HG03025 (cell line): ENCODE data around the gene NRP1.

ENCODE experiments used
- ATAC-seq: cut with Tn5 transposase; IDR thresholded peaks from one replicate; pipeline ENCODE4 v1.9.1; 2021; ENCODE audit warnings: mild to moderate bottlenecking, moderate library complexity; ENCODE audit not compliant: unreplicated experiment, low FRiP score

NRP1 gene

DNA sequence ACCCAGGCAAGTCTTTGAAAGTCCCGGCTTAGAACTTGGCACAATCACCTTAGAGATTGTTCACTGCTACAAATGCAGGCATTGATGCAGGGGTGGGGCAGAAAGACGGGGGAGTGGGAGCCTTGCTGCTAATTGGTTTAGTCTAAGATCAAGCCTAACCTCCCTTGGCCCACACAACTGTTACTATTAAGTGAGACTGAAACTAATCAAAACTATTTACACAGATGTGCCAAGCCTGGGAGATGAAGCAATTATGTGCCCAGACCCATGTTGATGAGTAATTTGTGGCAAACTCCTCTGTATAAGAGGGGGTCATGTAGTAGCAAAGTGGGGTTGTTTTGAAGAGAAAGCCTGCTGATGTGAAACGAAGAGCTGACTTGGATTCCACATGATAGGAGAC is 198.2 kb downstream of the NRP1 start:
- ATAC-seq: no peak

DNA sequence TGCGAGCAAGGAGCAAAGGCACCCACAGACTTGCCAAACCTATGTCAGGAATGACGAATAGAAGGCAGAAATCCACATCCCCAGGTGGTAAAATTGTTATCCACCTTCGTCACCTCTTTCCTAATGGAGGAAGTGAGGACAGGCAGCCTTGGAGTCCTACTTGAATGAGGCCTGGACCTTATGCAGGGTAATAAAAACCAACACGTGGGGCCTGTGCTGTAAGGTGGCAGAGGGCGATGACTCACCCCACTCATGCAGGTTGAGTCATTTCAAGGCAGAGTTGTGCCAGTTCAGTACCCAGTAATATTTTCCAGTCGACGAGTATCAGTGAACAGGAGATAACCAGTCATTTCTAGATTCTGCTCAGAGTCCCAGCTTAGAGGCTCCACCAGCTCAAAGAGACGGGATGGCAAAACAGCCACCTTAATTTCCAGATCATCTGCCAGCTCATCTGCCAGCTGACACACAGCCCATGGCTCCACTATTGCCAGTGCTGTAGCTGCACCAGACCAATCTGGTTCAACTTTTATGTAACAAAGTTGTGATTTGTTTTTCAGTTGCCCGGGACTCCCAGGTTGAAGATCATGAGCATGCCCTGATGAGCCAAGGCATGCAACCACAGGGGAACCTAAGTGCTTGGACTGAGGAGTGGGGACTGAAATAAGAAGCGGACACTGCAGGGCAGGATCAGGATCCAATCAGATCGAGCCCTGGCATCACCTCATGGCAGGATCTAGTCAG is 200.3 kb downstream of the NRP1 start:
- ATAC-seq: no peak

- ATAC-seq: no peak
Measured at GRCh38 chr10:33133557-33133956, 200.9 kb downstream of the NRP1 start.

DNA sequence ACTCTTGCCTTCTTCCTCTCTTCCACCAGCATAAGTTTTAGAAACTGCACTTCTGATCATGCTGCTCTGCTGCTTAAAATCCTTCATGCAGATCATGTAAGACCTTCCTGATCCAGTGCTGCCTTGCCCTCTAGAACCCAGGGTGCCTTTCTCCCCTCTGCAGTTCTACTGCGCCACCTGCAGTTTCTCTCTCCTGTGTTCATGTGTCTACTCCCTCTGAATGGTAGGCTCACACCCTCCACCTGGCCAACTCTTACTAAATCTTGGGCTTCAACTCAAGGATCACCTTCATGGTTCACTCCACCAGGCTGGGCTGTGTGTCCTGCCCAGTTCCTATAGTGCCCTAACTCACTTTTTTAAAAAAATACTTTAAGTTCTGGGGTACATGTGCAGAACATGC is 201.8 kb downstream of the NRP1 start:
- ATAC-seq: no peak

- ATAC-seq: no peak
Measured at GRCh38 chr10:33129996-33130386, 204.5 kb downstream of the NRP1 start.

- no peak for ATAC-seq
Measured at GRCh38 chr10:33129141-33129995, 205.1 kb downstream of the NRP1 start.

- no peak for ATAC-seq
Measured at GRCh38 chr10:33127622-33128021, 206.8 kb downstream of the NRP1 start.
